Liver (tissue), 9 donors: ENCODE measurements around the gene SMS. TPM values are rescaled to one million over a fixed set of nuclear protein-coding genes. Genes with fewer than 3 reads are reported as not detected.
A peak's percentile ranks its signal among the peaks of the same experiment; 100 is the strongest.

ENCODE experiments used
- DNase-seq: peaks from one replicate; pipeline ENCODE4 v3.0.0-alpha.2; 2017; ENCODE audit warnings: low spot score
- H3K27ac ChIP-seq, 2 donors: one replicate each; pipeline ENCODE4 v1.7.0; 2013; ENCODE audit warnings: inconsistent platforms in 2 of 2, low read length in 2 of 2, control low read depth in 1 of 2, low read depth in 1 of 2, mild to moderate bottlenecking in 1 of 2
- H3K27me3 ChIP-seq, 4 donors: one replicate each; pipeline versions ENCODE4 v1.6.1 to v1.7.0; 2013; ENCODE audit warnings: low read length in 3 of 4, inconsistent platforms in 1 of 4, mild to moderate bottlenecking in 1 of 4, moderate library complexity in 1 of 4; ENCODE audit not compliant: control insufficient read depth in 4 of 4, insufficient read depth in 4 of 4
- H3K36me3 ChIP-seq, 4 donors: one replicate each; pipeline versions ENCODE4 v1.6.1 to v1.7.0; 2013; ENCODE audit warnings: low read length in 3 of 4, mild to moderate bottlenecking in 3 of 4, low read depth in 1 of 4, moderate library complexity in 1 of 4; ENCODE audit not compliant: control insufficient read depth in 4 of 4, insufficient read depth in 3 of 4
- H3K4me1 ChIP-seq, 4 donors: one replicate each; pipeline versions ENCODE4 v1.6.1 to v1.7.0; 2013; ENCODE audit warnings: low read length in 3 of 4, mild to moderate bottlenecking in 3 of 4, moderate library complexity in 1 of 4; ENCODE audit not compliant: control insufficient read depth in 4 of 4, insufficient read depth in 4 of 4
- H3K4me3 ChIP-seq, 3 donors: one replicate each; pipeline versions ENCODE4 v1.6.1 to v1.7.0; 2013; ENCODE audit warnings: low read length in 3 of 3, control low read depth in 1 of 3, low read depth in 1 of 3, mild to moderate bottlenecking in 1 of 3
- H3K9ac ChIP-seq, 2 donors: one replicate each; pipeline ENCODE4 v1.7.0; 2013; ENCODE audit warnings: low read length in 2 of 2, mild to moderate bottlenecking in 2 of 2, moderate library complexity in 2 of 2, control low read depth in 1 of 2, low read depth in 1 of 2
- H3K9me3 ChIP-seq, 4 donors: one replicate each; pipeline versions ENCODE4 v1.6.1 to v1.7.0; 2013; ENCODE audit warnings: low read length in 3 of 4; ENCODE audit not compliant: control insufficient read depth in 4 of 4
- ATF3 ChIP-seq: IDR thresholded peaks from 2 replicates; pipeline ENCODE4 v1.6.1; 2016; ENCODE audit warnings: antibody characterized with exemption
- EGR1 ChIP-seq, 2 donors: IDR thresholded peaks; 2 replicates each; pipeline ENCODE4 v1.6.1; 2016 to 2018; ENCODE audit warnings: antibody characterized with exemption in 2 of 2, low read depth in 2 of 2
- FOXA2 ChIP-seq: IDR thresholded peaks from 2 replicates; pipeline ENCODE4 v1.6.1; 2016; ENCODE audit warnings: antibody characterized with exemption
- GABPA ChIP-seq, 2 donors: IDR thresholded peaks in 1 of 2; conservative IDR thresholded peaks in 1 of 2; 2 replicates each; pipeline ENCODE4 v1.6.1; 2016; ENCODE audit warnings: antibody characterized with exemption in 2 of 2, mild to moderate bottlenecking in 1 of 2, moderate library complexity in 1 of 2
- HNF4A ChIP-seq, 2 donors: conservative IDR thresholded peaks; 2 replicates each; pipeline ENCODE4 v1.6.1; 2016; ENCODE audit warnings: antibody characterized with exemption in 2 of 2, mild to moderate bottlenecking in 2 of 2
- HNF4G ChIP-seq: IDR thresholded peaks from 2 replicates; pipeline ENCODE4 v1.6.1; 2016; ENCODE audit warnings: antibody characterized with exemption
- MAX ChIP-seq: IDR thresholded peaks from 2 replicates; pipeline ENCODE4 v1.6.1; 2016; ENCODE audit warnings: antibody characterized with exemption
- NR2F2 ChIP-seq: IDR thresholded peaks from 2 replicates; pipeline ENCODE4 v1.6.1; 2016; ENCODE audit warnings: antibody characterized with exemption
- RXRA ChIP-seq, 2 donors: IDR thresholded peaks; 2 replicates each; pipeline ENCODE4 v1.6.1; 2017 to 2018; ENCODE audit warnings: antibody characterized with exemption in 2 of 2, mild to moderate bottlenecking in 1 of 2
- SP1 ChIP-seq: IDR thresholded peaks from 2 replicates; pipeline ENCODE4 v1.6.1; 2018; ENCODE audit warnings: antibody characterized with exemption, mild to moderate bottlenecking
- TAF1 ChIP-seq: conservative IDR thresholded peaks from 2 replicates; pipeline ENCODE4 v1.6.1; 2016; ENCODE audit warnings: antibody characterized with exemption, mild to moderate bottlenecking
- YY1 ChIP-seq: IDR thresholded peaks from 2 replicates; pipeline ENCODE4 v1.6.1; 2016; ENCODE audit warnings: antibody characterized with exemption, mild to moderate bottlenecking
- WGBS: extraction: QIAGEN DNeasy Blood & Tissue Kit; methylation state at CpG from one replicate; pipeline ENCODE4 v1.1.7; 2013; 5-methylcytosine and 5-hydroxymethylcytosine counted together
- polyA plus RNA-seq, 2 donors: library from polyadenylated mRNA; stranded (reverse) in 1 of 2; unstranded in 1 of 2; fragments of 200-250 nt in 1 of 2; fragments of >200 nt in 1 of 2; fragmentation: Nextera tagmentation in 1 of 2; extraction: Ambion mirVana in 1 of 2; gene quantifications; one replicate each; pipeline versions ENCODE4 v1.2.1 to v1.2.3, GENCODE V29; 2013 to 2015
- total RNA-seq, 2 donors: library from RNA; depleted of rRNA; stranded (reverse); fragments of >200 nt; gene quantifications; one replicate each; pipeline ENCODE4 v1.2.3, GENCODE V29; 2014
- TF ChIP-seq, protein P1 (sequence below): IDR thresholded peaks from 2 replicates; pipeline ENCODE4 v1.6.1; 2016; ENCODE audit warnings: antibody characterized with exemption
- donor health status: healthy.
- donor health status: healthy.
- donor health status: healthy.
- donor health status: healthy.
- donor health status: healthy.

SMS gene
- total and polyA plus RNA-seq, 4 donors: 13.9 to 41.0 (median 17.8) TPM

DNA sequence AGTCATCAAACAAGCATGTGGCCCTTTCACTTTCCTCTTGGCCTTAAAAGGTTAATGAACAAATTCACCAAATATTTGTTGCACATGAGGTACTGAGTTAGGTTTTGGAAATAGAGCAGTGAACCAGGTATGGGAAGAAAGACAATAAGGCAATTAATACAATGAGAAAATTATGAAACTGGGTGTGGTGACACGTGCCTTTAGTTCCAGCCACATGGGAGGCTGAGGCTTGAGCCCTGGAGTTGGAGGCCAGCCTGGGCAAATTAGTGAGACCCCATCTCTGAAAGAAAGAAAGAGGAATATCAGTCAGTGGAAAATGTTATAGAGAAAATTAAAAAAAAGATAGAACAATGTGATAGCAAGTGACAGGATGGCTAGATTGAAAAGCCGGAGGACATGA, 99.7 kb downstream of the SMS start:
- H3K27ac ChIP-seq: no peak overlapping the region
- peaks cover 0 to 2% (median 0%) of the 10 kb centered on the region in 4 donors for H3K27me3 ChIP-seq
- no peak overlapping the region for H3K9ac ChIP-seq
- H3K36me3 ChIP-seq: no peaks in the 10 kb centered on the region
- no peak for TF ChIP-seq YY1
- WGBS: 91% methylated on average over 2 of the region's 2 CpGs
- no peaks in the 10 kb centered on the region for H3K9me3 ChIP-seq
- no peaks in the 10 kb centered on the region for H3K4me1 ChIP-seq
- H3K4me3 ChIP-seq: no peak overlapping the region
- DNase-seq: no peak

GRCh38 chrX:22041907-22042530, 101.5 kb downstream of the SMS start:
- no peak overlapping the region for H3K4me3 ChIP-seq
- TF ChIP-seq GABPA (IDR thresholded peaks at IDR 0.05 in 1 of 2, conservative IDR thresholded peaks at IDR 0.05 in 1 of 2) (no peak), FOXA2 (no peak), SP1 (no peak), MAX (no peak), TAF1 (no peak), ATF3 (no peak), HNF4G (no peak), HNF4A (conservative IDR thresholded peaks at IDR 0.05) (no peak), EGR1 (IDR thresholded peaks at IDR 0.05; ENCODE audit: low read depth in 2 of 2) (no peak), NR2F2 (no peak), RXRA (IDR thresholded peaks at IDR 0.05) (no peak)
- TF ChIP-seq, protein P1, sequence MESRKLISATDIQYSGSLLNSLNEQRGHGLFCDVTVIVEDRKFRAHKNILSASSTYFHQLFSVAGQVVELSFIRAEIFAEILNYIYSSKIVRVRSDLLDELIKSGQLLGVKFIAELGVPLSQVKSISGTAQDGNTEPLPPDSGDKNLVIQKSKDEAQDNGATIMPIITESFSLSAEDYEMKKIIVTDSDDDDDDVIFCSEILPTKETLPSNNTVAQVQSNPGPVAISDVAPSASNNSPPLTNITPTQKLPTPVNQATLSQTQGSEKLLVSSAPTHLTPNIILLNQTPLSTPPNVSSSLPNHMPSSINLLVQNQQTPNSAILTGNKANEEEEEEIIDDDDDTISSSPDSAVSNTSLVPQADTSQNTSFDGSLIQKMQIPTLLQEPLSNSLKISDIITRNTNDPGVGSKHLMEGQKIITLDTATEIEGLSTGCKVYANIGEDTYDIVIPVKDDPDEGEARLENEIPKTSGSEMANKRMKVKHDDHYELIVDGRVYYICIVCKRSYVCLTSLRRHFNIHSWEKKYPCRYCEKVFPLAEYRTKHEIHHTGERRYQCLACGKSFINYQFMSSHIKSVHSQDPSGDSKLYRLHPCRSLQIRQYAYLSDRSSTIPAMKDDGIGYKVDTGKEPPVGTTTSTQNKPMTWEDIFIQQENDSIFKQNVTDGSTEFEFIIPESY: no peak
- H3K27me3 ChIP-seq: peaks cover 0 to 2% (median 0%) of the 10 kb centered on the region in 4 donors
- 89% methylated on average over 11 of the region's 11 CpGs for WGBS
- no peaks in the 10 kb centered on the region for H3K4me1 ChIP-seq
- no peaks in the 10 kb centered on the region for H3K36me3 ChIP-seq
- no peaks in the 10 kb centered on the region for H3K9me3 ChIP-seq
- H3K9ac ChIP-seq: no peak overlapping the region
- no peak for DNase-seq
- H3K27ac ChIP-seq: no peak overlapping the region

- H3K9me3 ChIP-seq: no peaks in the 10 kb centered on the region
- WGBS: 54% methylated on average over 4 of the region's 4 CpGs
- H3K4me1 ChIP-seq: no peaks in the 10 kb centered on the region
- no peaks in the 10 kb centered on the region for H3K36me3 ChIP-seq
- no peak overlapping the region for H3K9ac ChIP-seq
- no peak overlapping the region for H3K27ac ChIP-seq
- peak in 1 of 2 donors; percentile 30 for TF ChIP-seq HNF4A (conservative IDR thresholded peaks at IDR 0.05)
- TF ChIP-seq, protein P1: no peak
- no peak for DNase-seq
- H3K27me3 ChIP-seq: no peaks in the 10 kb centered on the region
- no peak overlapping the region for H3K4me3 ChIP-seq
Measured at GRCh38 chrX:22043872-22044271, 103.4 kb downstream of the SMS start.

Other genes starting within 250 kb of the SMS start
- gene SMPX, start 182.6 kb upstream of the SMS start, total RNA-seq: under 1 TPM in 1 of 2 donors, not detected in 1; 0.09 TPM
- gene SMPX, start 182.6 kb upstream of the SMS start, polyA plus RNA-seq: under 1 TPM in 1 of 2 donors, not detected in 1; 0.10 TPM
- 10 to 100 TPM; 12.0 to 13.5 TPM for gene MBTPS2, start 101.1 kb upstream of the SMS start, total RNA-seq
- gene MBTPS2, start 101.1 kb upstream of the SMS start, polyA plus RNA-seq: 1 to 10 TPM; 5.6 to 7.8 TPM
- gene YY2, start 84.7 kb upstream of the SMS start, total RNA-seq: 1 to 10 TPM in 1 of 2 donors, under 1 TPM in 1; 0.70 to 2.8 TPM
- gene YY2, start 84.7 kb upstream of the SMS start, polyA plus RNA-seq: under 1 TPM; 0.52 to 0.81 TPM
- gene PHEX, start 91.6 kb downstream of the SMS start, total RNA-seq: under 1 TPM; 0.08 to 0.14 TPM
- under 1 TPM in 1 of 2 donors, not detected in 1; 0.01 TPM for gene PHEX, start 91.6 kb downstream of the SMS start, polyA plus RNA-seq